ENCODE measurements around the gene CR1.
"Not testable (repeated sequence)": the region's sequence is repeated elsewhere in the genome, so short reads cannot be mapped to it uniquely, and the experiment has no call there.

CR1 gene

DNA sequence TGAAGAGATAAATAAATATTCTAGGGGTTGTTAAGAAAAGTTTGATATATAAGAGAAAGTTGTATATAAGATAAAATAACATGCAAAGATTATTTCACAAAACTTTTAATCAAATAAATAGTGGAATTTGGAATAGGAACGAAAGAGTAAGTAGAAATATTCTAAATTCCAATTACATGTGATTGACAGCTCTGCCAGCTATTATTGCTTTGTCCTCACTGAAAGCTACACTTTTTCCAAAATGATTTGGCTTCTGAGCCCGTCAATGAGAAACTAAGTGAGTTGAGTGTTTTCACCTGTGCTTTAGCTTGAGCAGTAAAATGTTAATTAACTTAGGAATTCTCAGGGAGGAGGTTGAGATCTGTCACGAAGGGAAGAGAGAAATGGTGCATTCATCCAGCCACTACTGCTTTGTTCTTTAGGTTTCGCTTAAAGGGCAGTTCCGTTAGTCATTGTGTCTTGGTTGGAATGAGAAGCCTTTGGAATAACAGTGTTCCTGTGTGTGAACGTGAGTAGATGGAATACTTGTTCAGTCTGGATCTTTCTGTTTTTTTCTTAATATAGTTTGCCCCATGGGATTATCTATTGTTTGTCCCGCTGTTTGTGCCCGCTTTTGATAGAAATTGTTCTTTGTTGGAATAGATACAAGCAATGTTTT is 85.7 kb downstream of the CR1 start:
- DNase-seq (ENCODE audit: low read depth): no peak

DNA sequence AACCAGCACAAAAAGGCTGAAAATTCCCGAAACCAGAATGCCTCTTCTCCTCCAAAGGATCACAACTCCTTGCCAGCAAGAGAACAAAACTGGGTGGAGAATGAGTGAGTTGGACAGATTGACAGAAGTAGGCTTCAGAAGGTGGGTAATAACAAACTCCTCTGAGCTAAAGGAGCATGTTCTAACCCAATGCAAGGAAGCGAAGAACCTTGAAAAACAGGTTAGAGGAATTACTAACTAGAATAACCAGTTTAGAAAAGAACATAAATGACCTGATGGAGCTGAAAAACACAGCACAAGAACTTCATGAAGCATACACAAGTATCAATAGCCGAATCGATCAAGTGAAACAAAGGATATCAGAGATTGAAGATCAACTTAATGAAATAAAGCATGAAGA is 93.5 kb downstream of the CR1 start:
- not testable (repeated sequence) for DNase-seq (ENCODE audit: low read depth)

DNA sequence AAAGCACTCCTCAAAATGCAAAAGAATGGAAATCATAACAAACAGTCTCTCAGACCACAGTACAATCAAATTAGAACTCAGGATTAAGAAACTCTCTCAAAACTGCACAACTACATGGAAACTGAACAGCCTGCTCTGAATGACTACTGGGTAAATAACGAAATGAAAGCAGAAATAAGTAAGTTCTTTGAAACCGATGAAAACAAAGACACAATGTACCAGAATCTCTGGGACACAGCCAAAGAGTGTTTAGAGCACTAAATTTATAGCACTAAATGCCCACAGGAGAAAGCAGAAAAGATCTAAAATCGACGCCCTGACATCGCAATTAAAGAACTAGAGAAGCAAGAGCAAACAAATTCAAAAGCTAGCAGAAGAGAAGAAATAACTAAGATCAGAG is 95.2 kb downstream of the CR1 start:
- DNase-seq (ENCODE audit: low read depth): not testable (repeated sequence)

DNA sequence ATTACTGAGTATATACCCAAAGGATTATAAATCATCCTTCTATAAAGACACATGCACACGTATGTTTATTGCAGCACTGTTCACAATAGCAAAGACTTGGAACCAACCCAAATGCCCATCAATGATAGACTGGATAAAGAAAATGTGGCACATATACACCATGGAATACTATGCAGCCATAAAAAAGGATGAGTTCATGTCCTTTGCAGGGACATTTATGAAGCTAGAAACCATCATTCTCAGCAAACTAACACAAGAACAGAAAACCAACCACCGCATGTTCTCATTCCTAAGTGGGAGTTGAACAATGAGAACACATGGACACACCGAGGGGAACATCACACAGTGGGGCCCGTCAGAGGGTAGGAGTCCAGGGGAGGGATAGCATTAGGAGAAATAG is 98.1 kb downstream of the CR1 start:
- not testable (repeated sequence) for DNase-seq (ENCODE audit: low read depth)

DNA sequence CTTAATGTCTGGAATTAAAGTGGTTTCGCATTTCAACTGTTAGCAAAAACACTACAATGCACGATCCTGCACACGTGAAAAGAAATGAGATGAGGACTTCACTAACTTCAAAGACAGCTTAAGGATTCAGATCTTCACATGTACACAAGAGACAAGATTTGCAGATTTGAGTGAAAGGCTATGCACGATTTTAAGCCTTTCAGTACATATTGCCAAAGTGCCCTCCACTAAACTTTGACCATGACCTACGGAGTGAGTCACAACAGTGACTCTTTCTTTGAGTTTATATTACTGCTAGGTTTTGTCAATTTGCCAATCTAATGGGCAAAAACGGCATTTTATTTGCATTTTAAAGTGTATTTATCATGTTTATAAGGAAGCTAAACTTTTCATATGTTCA is 107.8 kb downstream of the CR1 start:
- DNase-seq (ENCODE audit: low read depth): peak; percentile 14

DNA sequence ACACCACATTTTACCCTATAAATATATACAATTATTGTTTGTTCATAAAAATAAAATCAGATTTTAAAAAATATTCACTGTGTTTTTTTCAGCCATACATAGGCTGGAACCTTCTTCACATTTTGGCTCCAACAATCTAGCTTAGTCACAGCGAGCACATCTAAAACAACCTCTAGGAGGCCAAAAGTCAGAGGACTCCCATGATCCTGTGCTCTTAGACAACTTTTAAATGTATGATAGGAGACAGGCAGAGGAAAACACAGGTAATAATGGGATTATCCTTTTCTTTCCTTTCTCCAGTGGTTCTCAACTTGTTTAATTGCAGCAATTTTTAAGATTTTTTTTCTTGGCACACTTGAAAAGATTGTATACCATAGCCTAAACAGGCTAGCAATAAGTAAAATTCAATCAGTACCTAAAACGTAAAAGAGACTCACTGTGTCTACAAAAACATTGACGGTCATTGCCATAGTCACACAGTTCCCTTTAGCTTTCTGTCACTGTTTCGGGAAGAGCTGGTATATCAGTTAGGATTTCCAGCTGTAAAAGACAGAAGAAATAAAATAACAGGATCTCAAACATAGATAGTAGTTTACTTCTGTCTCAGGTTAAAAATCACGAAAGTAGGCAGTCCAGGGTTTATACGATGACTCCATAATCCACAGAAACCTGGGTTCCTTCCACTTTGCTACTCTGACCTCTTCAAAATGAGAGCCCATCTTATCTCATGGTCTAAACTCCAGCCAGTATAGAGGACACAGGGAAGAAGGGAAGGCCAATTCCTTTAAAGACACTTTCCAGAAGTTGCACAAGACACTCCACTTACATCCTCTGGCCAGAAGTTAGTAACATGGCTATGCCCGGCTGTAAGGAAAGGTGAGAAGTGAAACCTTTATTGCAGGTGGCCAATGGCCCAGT is 109.7 kb downstream of the CR1 start:
- no peak for DNase-seq (ENCODE audit: low read depth)

DNA sequence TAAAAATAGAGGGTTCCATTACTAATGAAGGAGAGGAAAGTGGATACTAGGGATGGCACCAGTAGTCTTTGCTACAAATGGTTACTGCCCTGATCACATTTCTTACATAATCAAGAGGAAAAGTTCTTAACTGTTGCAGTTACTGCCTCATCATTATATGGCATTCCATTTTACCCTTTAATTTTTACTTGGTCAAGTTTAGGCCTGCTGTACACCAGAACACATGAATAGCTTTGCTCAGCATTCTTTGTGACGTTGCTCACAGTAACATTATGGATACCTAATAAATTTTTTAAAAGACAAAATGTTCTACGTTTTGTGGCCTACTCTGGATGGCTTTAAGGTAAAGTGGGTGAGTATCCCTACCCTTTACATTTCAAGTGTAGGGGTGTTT is 110.4 kb downstream of the CR1 start:
- DNase-seq (ENCODE audit: low read depth): no peak

DNA sequence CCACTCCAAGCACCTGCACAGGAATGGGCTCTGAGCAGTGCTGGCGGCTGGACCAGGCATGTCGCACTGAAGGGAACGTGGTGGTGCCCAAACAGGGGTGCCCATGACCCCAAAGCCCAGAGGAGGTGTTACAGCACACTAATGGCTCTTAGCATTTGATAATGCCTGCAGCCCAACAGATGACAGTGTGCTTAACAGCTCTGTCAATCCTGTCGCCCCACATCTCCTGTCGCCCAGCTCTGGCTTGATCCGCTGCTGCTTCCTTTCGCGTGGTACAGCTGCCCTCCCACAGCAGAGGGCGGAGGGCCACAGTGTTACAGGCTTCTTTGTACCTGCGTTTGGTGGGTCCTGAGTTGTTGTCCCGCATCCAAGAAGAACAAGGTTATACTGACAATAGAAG is 116.8 kb downstream of the CR1 start:
- no peak for DNase-seq (ENCODE audit: low read depth)

DNA sequence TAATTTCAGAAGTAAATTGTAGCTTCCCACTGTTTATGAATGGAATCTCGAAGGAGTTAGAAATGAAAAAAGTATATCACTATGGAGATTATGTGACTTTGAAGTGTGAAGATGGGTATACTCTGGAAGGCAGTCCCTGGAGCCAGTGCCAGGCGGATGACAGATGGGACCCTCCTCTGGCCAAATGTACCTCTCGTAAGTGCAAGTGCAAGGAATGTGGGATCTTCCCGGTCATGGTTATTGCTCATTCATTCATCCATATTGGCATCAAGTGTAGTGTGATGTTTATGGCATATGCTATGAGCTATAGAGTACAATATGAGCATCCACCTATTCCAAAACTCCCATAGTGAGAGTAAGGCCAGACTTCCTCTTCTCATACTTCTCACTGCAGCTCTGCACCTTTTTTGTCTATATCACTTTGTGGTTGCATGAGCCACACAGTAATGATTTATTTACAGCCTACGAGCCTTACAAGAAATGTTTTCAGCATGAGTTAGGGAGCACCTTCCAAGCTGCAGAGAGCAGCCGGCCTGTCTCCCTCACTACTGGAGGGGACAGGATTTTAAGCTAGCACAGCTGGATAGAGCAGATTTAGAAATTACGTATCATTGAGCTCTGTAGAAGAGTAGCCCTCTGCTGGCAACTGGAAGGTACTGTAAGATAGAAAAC is 124.0 kb downstream of the CR1 start:
- DNase-seq (ENCODE audit: low read depth): no peak

DNA sequence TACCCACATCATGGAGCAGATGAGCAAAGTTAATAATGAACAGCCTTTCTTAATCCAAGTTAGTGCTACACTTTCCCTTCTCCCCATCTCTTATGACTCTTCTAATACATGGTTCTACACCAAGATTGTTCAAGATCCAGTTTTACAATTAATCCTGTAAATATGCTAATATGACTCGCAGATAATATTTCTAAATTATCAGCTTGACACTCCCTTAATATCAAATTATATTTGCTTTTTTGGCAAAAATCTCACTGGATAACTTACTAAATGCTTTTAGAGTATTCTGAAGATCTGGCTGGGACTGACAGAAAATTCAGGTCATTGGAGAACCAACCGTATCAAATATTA is 124.6 kb downstream of the CR1 start:
- DNase-seq (ENCODE audit: low read depth): no peak

DNA sequence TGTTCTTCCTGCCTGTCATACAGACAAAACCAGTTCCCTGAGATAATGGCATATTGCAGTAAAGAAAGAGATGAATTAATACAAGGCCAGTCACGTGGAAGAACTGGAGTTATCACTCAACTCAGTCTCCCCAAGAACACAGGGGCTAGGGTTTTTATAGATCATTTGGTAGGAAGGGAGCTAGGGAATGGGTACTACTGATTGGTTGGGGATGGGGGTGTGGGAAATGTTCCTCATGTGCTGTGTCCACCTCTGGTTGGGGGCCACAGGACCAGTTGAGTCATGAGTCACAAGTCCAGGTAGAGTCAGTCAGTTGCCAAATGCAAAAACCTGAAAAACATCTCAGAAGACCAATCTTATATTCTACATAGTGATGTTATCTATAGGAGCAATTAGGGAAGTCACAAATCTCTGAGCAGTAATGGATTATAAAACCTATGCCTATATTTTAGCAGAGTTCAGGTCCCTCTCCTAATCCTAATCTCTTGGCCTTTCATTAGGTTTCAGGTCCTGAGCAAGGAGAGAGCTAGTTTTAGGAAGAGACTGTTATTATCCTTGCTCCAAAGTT is 129.6 kb downstream of the CR1 start:
- not testable (repeated sequence) for DNase-seq (ENCODE audit: low read depth)

DNA sequence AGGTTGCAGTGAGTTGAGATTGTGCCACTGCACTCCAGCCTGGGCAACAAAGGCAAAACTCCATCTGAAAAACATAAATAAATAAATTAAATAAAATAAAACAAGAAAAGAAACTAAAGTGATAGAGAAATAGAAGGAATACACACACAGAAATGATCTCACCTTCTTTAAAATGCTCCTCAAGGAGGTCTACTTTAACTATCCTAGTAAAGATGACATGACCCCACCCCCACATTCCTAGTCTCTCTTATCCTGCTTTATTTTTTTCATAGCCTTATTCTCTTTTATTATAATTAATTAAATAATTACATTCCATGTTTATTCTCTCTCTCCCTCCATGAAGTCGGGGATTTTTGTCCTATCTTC is 131.0 kb downstream of the CR1 start:
- DNase-seq (ENCODE audit: low read depth): no peak

DNA sequence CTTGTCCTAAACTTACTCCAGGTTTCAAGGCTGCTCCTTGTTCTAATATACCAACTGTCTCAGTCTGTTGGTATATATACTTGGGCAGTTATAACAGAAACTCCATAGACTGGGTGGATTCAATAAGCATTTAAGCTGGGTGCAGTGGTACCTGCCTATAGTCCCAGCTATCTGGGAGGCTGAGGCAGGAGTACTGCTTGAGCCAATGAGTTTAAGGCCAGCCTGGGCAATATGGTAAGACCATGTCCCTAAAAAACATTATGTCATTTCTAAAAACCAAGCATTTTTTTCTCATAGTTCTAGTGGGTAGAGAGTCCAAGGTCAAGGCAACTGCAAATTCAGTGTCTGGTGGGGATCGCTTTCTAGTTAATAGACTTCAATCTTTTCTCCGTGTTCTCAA is 131.5 kb downstream of the CR1 start:
- DNase-seq (ENCODE audit: low read depth): no peak

DNA sequence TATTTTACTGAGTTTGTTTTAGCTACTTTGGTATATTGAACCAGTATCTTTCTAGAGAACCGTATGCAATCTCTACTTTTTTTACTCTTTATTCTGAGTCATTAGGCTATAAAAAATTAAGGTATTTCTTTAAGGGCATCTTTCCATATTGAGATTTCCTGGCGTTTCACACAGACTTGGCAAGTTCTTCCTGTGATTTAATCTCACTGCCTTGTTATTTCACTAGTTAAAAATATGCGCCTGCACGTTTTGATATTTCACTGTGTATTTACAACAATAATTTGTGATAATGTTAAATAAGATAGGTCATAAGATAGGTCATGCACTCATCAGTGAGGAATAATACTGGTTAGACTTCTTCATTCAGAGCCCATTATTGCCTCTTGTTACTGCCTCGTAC is 132.8 kb downstream of the CR1 start:
- DNase-seq (ENCODE audit: low read depth): no peak

DNA sequence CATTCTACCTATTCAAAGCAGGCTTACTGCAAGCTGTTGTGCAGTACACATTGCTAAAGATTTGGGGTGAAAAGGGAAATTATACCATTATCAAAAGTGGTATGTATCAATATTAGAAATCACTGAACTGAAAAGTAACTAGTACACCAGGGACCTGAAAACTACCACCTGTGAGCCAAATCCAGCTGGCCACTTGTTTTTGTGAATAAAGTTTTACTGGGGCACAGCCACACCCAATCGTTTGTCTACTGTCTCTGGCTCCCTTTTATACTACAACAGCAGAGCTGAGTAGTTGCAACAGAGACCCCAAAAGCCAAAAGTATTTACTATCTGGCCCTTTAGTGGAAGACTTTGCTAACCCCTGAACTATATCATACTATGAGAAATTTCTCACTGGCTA is 135.2 kb downstream of the CR1 start:
- no peak for DNase-seq (ENCODE audit: low read depth)

DNA sequence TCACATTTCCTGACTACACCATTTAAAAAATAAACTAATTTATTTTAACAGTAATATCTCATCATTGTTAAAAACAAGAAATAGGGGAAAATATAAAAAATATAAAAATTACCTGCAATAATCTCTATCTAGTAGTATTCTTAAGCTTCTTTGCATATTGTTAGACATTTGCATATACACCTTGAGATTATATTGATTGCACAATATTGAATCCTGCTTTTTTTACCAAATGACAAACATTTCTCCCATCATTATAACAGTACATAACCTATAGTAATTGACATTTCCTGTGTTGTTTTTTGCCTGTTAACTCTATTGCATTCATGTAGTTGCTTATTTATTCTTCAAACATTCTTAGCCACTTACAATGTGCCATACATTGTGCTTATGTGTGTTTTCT is 137.3 kb downstream of the CR1 start:
- no peak for DNase-seq (ENCODE audit: low read depth)

DNA sequence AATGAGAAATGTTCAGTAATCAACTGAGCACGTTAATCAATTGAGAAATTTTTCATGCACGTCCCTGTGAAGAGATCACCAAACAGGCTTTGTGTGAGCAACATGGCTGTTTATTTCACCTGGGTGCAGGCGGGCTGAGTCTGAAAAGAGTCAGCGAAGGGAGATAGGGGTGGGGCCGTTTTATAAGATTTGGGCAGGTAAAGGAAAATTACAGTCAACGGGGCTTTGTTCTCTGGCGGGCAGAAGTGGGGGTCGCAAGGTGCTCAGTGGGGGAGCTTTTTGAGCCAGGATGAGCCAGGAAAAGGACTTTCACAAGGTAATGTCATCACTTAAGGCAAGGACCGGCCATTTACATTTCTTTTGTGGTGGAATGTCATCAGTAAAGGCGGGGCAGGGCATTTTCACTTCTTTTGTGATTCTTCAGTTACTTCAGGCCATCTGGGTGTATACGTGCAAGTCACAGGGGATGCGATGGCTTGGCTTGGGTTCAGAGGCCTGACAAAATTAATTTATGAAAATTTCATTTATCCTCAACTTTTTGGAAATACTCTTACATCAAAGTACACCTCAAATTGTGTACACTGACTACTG is 137.8 kb downstream of the CR1 start:
- not testable (repeated sequence) for DNase-seq (ENCODE audit: low read depth)

DNA sequence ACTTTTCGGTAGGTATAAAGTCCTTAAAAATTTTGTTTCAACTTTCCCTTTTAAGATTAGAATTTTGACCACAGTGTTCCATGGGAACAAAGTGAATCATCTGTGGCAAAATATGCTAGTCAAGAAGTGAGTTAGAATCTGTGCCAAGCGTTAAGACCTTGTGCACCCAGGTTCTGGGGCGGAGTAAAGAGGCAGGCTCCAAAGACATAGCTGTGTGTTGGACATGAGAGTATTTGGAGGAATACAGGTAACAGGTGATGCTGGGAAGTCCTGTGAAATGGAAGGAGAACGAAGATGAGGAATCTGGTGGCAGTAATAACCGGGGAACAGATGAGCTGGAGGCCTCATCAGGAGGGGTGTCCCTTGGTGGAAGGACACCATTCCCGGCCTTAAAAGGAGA is 138.3 kb downstream of the CR1 start:
- not testable (repeated sequence) for DNase-seq (ENCODE audit: low read depth)

DNA sequence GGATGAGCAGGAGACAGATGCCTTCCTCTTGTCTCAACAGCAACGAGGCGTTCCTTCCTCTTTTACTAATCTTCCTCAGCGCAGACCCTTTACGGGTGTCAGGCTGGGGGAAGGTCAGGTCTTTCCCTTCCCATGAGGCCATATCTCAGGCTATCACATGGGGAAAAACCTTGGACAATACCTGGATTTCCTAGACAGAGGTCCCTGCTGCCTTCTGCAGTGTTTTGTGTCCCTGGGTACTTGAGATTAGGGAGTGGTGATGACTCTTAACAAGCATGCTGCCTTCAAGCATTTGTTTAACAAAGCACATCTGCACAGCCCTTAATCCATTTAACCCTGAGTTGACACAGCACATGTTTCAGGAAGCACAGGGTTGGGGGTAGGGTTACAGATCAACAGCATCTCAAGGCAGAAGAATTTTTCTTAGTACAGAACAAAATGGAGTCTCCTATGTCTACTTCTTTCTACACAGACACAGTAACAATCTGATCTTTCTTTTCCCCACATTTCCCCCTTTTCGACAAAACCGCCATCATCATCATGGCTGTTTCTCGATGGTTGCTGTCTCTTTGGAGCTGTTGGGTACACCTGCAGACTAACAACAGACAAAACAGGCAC is 139.7 kb downstream of the CR1 start:
- DNase-seq (ENCODE audit: low read depth): not testable (repeated sequence)

DNA sequence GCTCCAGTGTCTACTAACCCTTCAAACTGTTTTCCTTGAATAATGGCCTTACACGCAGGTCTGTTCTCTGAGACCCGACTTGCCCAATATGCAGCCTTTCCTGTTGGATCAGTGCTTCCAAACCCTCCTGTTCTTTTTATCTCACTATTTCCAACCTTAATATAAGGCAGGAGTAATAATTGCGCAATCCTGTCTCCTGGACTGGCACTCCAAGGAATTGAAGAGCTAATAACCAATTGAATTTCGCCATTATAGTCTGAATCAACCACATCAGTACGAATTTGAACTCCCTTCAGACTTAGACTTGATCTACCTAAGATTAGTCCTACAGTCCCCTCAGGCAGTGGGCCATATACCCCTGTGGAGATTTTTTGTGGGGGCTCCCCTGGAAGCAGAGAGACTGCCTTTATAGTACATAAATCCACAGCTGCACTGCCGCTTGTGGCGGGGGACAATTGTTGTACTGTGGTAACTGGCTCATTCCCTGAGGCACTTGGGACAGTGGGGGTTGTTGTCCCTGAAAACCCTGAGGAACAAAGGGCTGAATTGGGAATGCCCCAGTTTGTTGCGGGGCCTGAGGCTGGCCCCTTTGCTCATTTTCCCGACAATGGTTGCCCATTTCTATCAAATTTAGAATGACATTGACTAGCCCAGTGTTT is 142.7 kb downstream of the CR1 start:
- not testable (repeated sequence) for DNase-seq (ENCODE audit: low read depth)

DNA sequence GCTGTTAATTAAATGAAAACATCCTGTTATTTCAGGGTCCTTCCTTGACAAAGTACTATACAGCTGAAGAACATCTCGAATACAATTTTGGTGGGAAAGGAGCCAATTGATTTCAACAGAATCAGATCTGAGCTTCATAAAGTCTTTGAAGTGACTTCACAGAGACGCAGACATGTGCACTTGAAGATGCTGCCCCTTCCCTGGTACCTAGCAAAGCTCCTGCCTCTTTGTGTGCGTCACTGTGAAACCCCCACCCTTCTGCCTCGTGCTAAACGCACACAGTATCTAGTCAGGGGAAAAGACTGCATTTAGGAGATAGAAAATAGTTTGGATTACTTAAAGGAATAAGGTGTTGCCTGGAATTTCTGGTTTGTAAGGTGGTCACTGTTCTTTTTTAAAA is 143.4 kb downstream of the CR1 start:
- DNase-seq (ENCODE audit: low read depth): not testable (repeated sequence)
